Endothelial cell of hepatic sinusoid (primary cell): ENCODE results near the gene TBXA2R.

Experiments
- in situ Hi-C: cut with HindIII; loops from 2 replicates; pipeline ENCODE4 v1.10.0; 2017; ENCODE audit warnings: low sequenced_read_pairs

TBXA2R gene

DNA sequence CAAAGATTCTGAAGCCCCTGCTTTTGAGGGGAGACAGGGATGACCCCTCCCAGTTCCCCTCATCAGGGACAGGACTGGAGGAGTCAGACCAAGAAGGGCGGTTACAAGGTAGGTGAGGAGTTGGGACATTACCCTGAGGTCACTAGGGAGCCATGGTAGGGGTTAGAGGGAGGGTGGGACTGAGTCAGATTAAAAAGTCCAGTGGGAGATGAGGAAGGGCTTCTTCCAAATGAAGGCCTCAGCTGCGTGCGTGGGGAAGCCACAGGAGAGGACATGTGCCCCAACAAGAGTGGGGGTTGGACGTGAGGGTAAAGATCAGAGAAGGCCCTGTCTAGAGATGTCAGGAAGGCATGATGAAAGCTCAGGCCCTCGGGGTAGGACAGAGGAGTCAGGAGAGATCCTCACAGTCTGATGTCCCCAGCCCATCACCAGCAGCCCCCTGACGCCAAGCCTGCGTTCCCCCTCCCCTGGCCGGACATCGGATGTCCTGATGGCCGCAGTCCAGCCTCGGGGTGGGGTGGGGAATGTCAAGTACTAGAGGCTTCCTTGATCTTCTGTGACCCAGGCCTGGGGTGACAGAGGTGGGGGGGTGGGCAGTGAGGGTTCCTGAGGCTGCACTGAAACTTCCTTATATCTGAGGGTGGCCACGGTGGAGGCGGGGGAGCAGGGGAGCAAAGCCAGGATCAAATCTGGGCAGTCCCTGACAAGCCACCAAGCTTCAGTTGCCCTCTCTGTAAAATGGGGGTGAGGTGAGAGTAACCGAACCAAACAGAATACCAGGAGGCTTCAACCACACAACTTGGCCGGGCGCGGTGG is 42.8 kb downstream of the TBXA2R start:
- in situ Hi-C loops, result loop anchor here (10.0 kb wide), 1 partner anchor 259 kb away; no protein-coding TSS in a partner anchor

- in situ Hi-C loops, result no loop called here
Observed at GRCh38 chr19:3557461-3558248, 49.0 kb downstream of the TBXA2R start, which contains the start of gene MFSD12. Gene MFSD12 (minus strand): TSS chr19:3557586. CDS start chr19:3557403, 183 bp downstream.

- in situ Hi-C loops, result no loop called here
Observed at GRCh38 chr19:3556978-3557460, 49.7 kb downstream of the TBXA2R start.

DNA sequence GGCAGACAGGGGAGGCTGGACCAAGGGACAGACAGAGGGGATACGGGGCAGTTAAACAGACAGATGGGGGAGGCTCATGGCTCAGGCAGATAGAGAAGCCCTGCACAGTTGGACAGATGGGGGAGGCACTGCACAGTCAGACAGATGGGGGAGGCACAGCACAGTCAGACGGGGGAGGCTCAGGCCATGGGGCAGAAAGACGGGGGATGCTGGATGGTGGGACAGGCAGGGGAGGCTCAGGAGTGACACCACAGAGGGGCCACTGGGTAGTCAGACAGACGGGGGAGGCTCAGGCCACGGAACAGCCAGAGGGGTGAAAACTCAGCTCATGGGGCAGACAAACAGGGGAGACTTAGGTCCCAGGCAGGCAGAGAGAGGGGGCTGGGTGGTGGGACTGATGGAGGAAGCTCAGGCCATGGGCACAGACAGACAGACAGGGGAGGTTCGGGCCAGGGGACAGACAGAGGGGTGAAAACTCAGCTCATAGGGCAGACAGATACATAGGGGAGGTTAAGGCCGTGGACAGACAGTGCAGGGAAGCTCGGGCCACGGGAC is 50.2 kb downstream of the TBXA2R start:
- in situ Hi-C loops, result no loop called here

GRCh38 chr19:3555653-3556422 is 50.8 kb downstream of the TBXA2R start:
- in situ Hi-C loops, result no loop called here

DNA sequence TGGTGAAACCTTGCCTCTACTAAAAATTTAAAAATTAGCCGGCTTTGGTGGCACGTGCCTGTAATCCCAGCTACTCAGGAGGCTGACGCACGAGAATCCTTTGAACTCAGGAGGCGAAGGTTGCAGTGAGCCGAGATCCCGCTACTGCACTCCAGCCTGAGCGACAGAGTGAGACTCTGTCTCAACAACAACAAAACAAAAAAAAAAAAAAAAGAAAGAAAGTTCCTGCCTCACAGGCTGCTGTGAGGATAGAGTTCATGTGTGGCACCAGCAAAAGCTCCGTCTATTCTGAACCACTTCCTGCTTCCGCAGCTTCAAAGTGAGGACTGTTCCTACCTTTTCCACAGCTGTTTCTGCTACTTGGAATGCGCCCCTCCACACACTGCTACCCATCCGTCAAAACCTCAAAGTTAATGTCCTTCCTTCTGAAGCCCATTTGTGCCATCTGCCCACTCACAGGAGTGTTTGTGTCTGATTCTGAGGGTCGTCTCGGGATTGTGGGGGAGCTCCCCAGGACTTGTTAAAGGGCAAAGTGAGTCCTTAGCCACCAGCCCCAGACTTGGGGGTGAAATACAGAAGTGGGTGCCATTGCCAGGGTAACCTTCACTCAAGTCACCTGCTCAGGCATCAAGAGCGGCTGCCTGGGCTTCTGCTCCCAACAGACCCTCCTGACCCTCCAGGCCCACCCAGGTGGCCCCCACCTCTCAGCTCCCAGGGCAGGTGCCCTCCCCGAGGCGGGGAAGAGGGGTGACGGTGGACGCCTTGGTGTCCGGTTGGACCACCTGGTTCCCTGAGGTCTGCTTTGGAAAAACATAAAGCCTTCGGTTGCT is 52.2 kb downstream of the TBXA2R start:
- in situ Hi-C loops, result no loop called here

DNA sequence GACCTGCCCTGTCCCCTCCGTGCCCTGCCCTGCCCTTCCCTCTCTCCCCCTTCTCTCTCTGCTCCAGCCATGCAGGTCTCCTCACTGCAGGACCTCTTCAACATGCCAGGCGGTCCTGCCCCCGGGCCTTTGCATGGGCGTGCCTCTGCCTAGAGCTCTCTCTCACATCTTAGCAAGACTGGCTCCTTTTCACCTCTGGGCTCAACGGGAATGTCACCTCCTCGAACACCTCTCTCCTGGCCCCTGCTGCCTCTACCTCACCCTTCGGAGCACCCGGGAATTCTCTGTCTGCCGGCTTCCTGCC is 54.9 kb downstream of the TBXA2R start:
- in situ Hi-C loops, result no loop called here

GRCh38 chr19:3550947-3551791 is 55.5 kb downstream of the TBXA2R start:
- in situ Hi-C loops, result no loop called here

DNA sequence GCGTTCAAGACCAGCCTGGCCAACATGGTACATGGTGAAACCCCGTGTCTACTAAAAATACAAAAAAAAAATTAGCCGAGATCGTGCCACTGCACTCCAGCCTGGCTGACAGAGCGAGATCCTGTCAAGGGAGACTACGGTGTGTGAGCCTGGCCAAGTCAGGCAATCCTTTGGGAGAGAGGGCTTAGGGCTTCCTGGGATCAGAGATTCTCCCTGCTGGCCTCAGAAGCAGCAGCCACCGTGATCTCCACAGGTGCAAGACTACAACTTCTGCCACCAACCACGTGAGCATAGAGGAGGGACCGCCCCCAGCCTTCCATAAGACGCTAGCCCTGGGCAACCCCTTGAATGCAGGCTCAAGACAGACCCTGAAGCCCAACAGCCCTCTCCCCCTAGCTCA is 56.9 kb downstream of the TBXA2R start:
- in situ Hi-C loops, result no loop called here

GRCh38 chr19:3548606-3549005 is 58.1 kb downstream of the TBXA2R start:
- in situ Hi-C loops, result no loop called here

DNA sequence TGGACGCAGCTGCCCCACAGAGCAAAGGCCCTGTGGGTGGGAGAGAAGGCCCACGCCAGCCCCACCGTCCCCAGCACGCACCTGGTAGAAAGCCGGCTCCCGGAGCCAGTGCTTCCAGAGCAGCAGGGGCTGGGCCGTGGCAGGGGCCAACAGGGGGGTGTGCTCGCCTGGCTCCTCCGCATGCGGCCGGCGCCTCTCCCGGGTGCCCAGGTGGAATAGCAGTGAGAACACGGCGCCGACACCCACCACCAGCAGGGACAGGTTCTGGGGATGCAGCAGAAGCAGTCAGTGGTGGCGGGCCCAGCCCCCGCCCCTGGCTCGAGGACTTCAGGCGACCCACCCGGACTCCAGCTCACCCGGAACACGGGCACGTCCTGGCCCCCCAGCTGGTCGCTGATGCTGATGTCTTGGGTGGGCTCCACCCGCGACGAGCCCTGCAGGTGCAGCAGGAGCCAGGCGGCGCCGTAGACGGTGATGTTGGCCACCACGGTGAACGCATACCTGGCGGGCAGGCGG is 58.9 kb downstream of the TBXA2R start:
- in situ Hi-C loops, result no loop called here

DNA sequence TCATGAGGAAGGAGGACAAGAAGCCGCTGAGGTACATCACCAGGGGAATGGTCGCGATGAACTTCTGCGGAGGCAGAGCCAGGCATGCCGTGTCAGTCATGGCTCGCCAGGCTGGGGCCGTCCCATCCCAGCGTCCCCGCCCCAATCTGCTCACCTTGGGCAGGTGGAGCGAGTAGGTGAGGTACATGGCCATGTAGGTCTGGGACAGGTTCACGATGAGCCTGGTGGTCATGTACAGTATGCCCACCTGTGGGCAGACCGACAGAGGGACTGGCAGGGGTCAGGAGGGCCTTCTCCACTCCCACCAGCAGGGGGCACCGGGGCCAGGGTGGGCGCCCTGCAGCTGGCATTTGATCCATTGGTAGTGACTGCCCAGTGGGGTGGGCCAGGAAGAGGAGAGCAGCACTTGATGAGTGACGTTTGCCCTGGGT is 59.4 kb downstream of the TBXA2R start:
- in situ Hi-C loops, result no loop called here

- in situ Hi-C loops, result no loop called here
Observed at GRCh38 chr19:3546119-3546518, 60.6 kb downstream of the TBXA2R start.

DNA sequence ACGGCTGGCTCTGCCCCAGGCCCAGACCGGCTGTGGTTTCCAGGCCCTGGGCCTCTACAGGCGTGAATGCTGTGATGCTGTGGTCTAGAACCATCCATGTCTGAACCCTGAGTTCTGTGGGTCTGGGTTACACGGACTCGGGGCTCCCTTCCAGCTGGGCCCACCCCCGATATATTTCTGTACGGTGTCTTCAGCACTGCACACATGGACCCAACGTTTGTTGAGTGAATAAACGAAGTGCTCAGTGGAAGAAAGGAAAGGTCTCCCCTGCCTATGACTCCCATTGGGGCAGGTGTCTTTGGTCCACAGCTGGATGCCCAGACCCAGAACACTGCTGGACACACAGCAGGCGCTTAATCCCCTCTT is 61.0 kb downstream of the TBXA2R start:
- in situ Hi-C loops, result no loop called here

- in situ Hi-C loops, result no loop called here
Observed at GRCh38 chr19:3544742-3545668, 61.7 kb downstream of the TBXA2R start.
